ENCODE measurements around the gene PAPSS2. TPM values are rescaled to one million over a fixed set of nuclear protein-coding genes. Genes with fewer than 3 reads are reported as not detected.

Gene PAPSS2
- total RNA-seq, 2 donors from 2014 or later = 15.7 to 20.2 TPM

DNA sequence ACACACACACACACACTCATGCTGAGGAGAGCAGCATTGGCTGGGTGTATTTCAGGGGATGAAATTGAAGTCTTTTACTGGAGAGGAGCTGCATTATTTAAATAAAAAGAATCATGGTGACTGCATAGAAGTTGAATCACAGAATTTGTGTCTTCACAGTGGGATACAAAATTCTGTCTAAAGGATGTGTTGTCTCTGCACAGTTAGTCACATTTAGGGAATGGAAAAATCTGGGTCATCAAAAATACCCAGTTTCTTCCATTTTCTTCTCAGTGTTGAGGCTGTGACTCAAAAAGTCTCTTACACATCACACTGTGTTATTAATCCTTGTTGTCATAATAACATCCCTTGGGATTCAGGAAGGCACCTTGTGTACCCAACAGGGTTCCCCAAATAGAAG is 10.9 kb downstream of the PAPSS2 start:
- no peaks in the 10 kb centered on the region for H3K4me1 ChIP-seq (ENCODE audit: control insufficient read depth, insufficient read depth, low read length)
- no peaks in the 10 kb centered on the region for H3K9me3 ChIP-seq (ENCODE audit: control insufficient read depth, low read length)
- H3K9ac ChIP-seq (ENCODE audit: extremely low read depth, low read length, poor library complexity, severe bottlenecking) = no peak overlapping the region
- no peak overlapping the region for H3K4me3 ChIP-seq (ENCODE audit: low read length)
- no peak for DNase-seq
- H3K27ac ChIP-seq (ENCODE audit: low read depth, low read length) = no peak overlapping the region
- Mint-ChIP-seq H3K36me3 (ENCODE audit: low read depth) (peaks cover 13% of the 10 kb centered on the region), H3K4me1 (no peaks in the 10 kb centered on the region), H3K27ac (no peak overlapping the region), H3K9me3 (no peaks in the 10 kb centered on the region), H3K4me3 (no peak overlapping the region), H3K27me3 (ENCODE audit: insufficient read depth) (no peaks in the 10 kb centered on the region)
- peaks cover 11% of the 10 kb centered on the region for H3K36me3 ChIP-seq (ENCODE audit: control insufficient read depth, insufficient read depth, low read length)
- TF ChIP-seq, protein P1, sequence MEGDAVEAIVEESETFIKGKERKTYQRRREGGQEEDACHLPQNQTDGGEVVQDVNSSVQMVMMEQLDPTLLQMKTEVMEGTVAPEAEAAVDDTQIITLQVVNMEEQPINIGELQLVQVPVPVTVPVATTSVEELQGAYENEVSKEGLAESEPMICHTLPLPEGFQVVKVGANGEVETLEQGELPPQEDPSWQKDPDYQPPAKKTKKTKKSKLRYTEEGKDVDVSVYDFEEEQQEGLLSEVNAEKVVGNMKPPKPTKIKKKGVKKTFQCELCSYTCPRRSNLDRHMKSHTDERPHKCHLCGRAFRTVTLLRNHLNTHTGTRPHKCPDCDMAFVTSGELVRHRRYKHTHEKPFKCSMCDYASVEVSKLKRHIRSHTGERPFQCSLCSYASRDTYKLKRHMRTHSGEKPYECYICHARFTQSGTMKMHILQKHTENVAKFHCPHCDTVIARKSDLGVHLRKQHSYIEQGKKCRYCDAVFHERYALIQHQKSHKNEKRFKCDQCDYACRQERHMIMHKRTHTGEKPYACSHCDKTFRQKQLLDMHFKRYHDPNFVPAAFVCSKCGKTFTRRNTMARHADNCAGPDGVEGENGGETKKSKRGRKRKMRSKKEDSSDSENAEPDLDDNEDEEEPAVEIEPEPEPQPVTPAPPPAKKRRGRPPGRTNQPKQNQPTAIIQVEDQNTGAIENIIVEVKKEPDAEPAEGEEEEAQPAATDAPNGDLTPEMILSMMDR (conservative IDR thresholded peaks at IDR 0.05) = no peak
- no peaks in the 10 kb centered on the region for H3K27me3 ChIP-seq (ENCODE audit: control insufficient read depth, insufficient read depth, low read length, poor library complexity, severe bottlenecking)

DNA sequence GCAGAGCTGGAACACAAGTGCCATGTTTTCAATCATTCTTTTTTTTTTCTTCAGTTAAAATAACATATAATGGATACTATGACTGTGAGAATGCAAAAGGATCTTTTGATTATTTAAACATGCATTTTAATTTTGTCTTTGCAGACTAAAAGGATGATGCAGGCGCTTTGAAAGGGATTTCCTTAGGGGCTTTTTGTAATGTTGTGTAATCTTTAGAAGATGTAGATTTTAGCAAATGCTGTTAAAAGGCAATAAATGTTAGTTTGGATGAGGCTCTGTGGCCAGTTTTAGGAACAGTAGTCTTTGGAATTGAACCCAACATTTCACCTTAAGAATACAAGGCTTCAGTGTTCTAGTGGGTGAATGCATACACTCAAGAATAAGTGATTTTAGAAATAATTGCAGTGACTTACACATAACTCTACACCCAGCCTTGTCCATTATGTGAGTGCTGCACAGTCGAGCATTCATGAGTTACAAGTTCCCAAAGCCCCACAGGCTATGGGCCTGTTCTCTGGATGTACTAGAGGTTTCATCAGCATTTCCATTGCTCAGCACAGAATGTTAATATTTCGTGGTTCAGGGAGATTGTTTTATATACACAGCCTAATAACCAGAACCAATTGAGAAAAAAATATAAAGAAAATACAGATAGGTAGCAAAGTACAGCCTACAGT is 11.6 kb downstream of the PAPSS2 start:
- H3K36me3 Mint-ChIP-seq (ENCODE audit: low read depth) = peaks cover 9% of the 10 kb centered on the region
- H3K4me3 Mint-ChIP-seq = no peak overlapping the region
- H3K9ac ChIP-seq (ENCODE audit: extremely low read depth, low read length, poor library complexity, severe bottlenecking) = no peak overlapping the region
- peaks cover 8% of the 10 kb centered on the region for H3K36me3 ChIP-seq (ENCODE audit: control insufficient read depth, insufficient read depth, low read length)
- no peaks in the 10 kb centered on the region for H3K9me3 ChIP-seq (ENCODE audit: control insufficient read depth, low read length)
- TF ChIP-seq, protein P1 (conservative IDR thresholded peaks at IDR 0.05) = no peak
- no peaks in the 10 kb centered on the region for H3K9me3 Mint-ChIP-seq
- no peak for DNase-seq
- no peak overlapping the region for H3K27ac ChIP-seq (ENCODE audit: low read depth, low read length)
- no peak overlapping the region for H3K4me3 ChIP-seq (ENCODE audit: low read length)
- no peaks in the 10 kb centered on the region for H3K4me1 ChIP-seq (ENCODE audit: control insufficient read depth, insufficient read depth, low read length)
- H3K27me3 ChIP-seq (ENCODE audit: control insufficient read depth, insufficient read depth, low read length, poor library complexity, severe bottlenecking) = no peaks in the 10 kb centered on the region
- no peak overlapping the region for H3K27ac Mint-ChIP-seq
- no peaks in the 10 kb centered on the region for H3K4me1 Mint-ChIP-seq
- WGBS, 2 experiments (ENCODE audit: insufficient coverage in 1 of 2, insufficient read length in 1 of 2) = 65 to 100% methylated on average over 1 to 3 of the region's 3 CpGs
- no peaks in the 10 kb centered on the region for H3K27me3 Mint-ChIP-seq (ENCODE audit: insufficient read depth)

DNA sequence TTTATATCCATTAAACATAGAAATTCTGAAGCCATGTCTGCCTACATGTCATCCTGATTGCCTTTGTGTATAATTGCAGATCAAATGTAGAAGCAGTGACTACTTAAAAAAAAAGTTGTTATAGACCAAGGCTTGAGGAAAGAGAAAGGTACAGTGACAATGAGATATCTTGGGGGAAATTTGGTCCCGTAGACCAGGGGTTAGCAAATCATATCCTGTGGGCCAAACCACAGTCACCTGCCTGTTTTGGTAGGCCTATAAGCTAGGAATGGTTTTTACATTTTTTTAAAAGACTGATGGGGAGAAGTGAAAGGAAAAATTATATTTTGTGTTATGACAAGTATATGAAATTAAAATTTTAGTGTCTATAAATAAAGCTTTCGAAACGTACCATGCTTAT is 12.9 kb downstream of the PAPSS2 start:
- H3K36me3 Mint-ChIP-seq (ENCODE audit: low read depth) = no peaks in the 10 kb centered on the region
- no peak for DNase-seq
- no peak overlapping the region for H3K27ac Mint-ChIP-seq
- TF ChIP-seq, protein P1 (conservative IDR thresholded peaks at IDR 0.05) = no peak
- Histone ChIP-seq H3K9me3 (ENCODE audit: control insufficient read depth, low read length) (no peaks in the 10 kb centered on the region), H3K27ac (ENCODE audit: low read depth, low read length) (no peak overlapping the region), H3K36me3 (ENCODE audit: control insufficient read depth, insufficient read depth, low read length) (no peaks in the 10 kb centered on the region), H3K9ac (ENCODE audit: extremely low read depth, low read length, poor library complexity, severe bottlenecking) (no peak overlapping the region), H3K4me1 (ENCODE audit: control insufficient read depth, insufficient read depth, low read length) (no peaks in the 10 kb centered on the region), H3K27me3 (ENCODE audit: control insufficient read depth, insufficient read depth, low read length, poor library complexity, severe bottlenecking) (no peaks in the 10 kb centered on the region), H3K4me3 (ENCODE audit: low read length) (no peak overlapping the region)
- H3K4me3 Mint-ChIP-seq = no peak overlapping the region
- H3K4me1 Mint-ChIP-seq = no peaks in the 10 kb centered on the region
- WGBS, 2 experiments (ENCODE audit: insufficient coverage in 1 of 2, insufficient read length in 1 of 2) = 92 to 96% methylated on average over 3 of the region's 3 CpGs
- H3K9me3 Mint-ChIP-seq = no peaks in the 10 kb centered on the region
- no peaks in the 10 kb centered on the region for H3K27me3 Mint-ChIP-seq (ENCODE audit: insufficient read depth)

Measured in endodermal cell (in vitro differentiated cells).